Choroid plexus epithelial cell (primary cell): ENCODE results near the gene NAA25.
"Not testable (repeated sequence)": the region's sequence is repeated elsewhere in the genome, so short reads cannot be mapped to it uniquely, and the experiment has no call there.

ENCODE experiments used
- DNase-seq: peaks from one replicate; pipeline ENCODE4 v3.0.0-alpha.2; 2010; ENCODE audit warnings: low read depth
- H3K4me3 ChIP-seq: 2 replicates; pipeline ENCODE4 v1.5.1; 2011; ENCODE audit warnings: low read depth, mild to moderate bottlenecking, control low read depth, low read length, moderate library complexity
- CTCF ChIP-seq: conservative IDR thresholded peaks from 2 replicates; pipeline ENCODE4 v1.5.1; 2011; ENCODE audit warnings: low read depth, mild to moderate bottlenecking, control low read depth, inconsistent platforms, low read length, moderate library complexity

NAA25 gene

DNA sequence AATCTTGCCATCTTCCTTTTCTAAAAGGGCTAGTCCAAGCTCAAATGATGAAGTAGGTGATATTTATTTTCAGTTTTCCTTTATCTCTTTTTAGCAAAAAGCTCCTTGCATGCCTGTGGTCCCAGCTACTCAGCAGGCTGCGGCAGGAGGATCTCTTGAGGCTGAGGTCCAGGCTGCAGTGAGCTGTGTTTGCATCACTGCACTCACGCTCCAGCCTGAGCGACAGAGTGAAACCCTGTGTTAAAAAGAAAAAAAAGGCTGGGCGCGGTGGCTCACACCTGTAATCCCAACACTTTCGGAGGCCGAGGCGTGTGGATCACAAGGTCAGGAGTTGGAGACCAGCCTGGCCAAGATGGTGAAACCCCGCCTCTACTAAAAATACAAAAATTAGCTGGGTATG lies 100.6 kb downstream of the NAA25 start:
- no peak overlapping the region for H3K4me3 ChIP-seq
- DNase-seq: peak; percentile 33
- no peak for TF ChIP-seq CTCF

DNA sequence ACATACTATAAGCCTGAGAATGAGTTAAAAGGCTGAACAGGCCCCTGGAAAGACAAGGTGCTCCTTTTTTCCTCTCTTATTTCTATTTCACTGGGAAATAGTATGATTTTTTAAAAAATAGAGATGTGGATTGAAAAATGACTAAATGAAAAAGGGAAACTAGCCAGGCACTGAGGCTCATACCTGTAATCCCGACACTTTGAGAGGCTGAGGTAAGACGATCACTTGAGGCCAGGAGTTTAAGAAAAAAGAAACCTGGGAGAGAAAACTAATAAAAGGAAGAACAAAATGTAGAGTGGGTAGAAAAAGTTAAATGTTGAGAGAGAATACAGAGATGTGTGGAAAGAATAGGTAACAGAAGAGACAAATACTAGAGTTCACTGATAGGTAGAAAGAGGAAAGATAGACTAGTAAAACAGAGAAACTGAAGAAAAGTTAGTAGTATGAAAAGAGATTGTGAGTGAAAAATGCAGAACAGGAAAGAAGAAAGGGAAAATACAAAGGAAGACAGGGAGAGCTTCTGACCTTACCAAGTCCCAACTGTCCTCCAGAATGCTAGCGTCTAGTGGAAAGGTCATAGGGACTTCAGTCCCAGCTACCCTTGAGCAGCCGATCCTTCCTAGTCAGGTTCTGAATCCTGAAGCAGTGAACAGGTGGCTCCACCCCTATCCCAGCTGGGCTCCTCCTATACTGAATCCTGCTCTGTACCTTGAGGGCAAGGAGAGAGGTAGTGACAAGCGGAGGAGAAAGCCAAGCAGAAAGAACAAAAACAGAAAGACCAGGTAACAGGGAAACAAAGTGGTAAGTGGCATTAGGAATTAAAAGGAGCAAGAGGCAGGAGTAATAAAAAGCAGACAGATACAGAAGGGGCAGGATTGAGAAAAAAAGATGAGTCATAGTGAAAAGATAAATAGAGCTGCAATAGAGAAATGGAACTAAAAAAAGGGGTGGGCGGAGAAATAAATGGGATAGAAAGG lies 102.9 kb downstream of the NAA25 start:
- H3K4me3 ChIP-seq: no peak overlapping the region
- DNase-seq: peak; percentile 33
- TF ChIP-seq CTCF: no peak

GRCh38 chr12:112004041-112004440 lies 104.5 kb downstream of the NAA25 start:
- no peak overlapping the region for H3K4me3 ChIP-seq
- DNase-seq: no peak
- TF ChIP-seq CTCF: no peak

DNA sequence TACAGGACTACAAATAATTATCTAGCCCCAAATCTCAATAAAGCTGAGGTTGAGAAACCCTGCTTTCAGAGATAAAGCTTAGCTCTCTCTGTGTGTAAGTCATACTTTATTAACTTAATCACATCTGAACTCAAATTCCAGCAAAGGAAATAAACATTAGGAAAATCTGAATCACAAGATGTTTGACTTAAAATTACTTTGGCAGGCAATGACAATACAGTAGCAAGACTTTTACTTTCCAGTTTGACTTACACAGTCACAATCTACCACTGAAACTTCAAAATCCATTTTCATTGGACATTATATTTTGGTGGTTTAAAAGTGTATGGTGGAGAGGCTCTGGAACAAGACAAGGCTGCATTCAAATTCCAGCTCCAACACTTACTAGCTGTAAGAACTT lies 107.0 kb downstream of the NAA25 start:
- peak; percentile 14 for DNase-seq
- no peak for TF ChIP-seq CTCF
- H3K4me3 ChIP-seq: no peak overlapping the region

GRCh38 chr12:112000820-112001219 lies 107.8 kb downstream of the NAA25 start:
- no peak overlapping the region for H3K4me3 ChIP-seq
- no peak for TF ChIP-seq CTCF
- no peak for DNase-seq

DNA sequence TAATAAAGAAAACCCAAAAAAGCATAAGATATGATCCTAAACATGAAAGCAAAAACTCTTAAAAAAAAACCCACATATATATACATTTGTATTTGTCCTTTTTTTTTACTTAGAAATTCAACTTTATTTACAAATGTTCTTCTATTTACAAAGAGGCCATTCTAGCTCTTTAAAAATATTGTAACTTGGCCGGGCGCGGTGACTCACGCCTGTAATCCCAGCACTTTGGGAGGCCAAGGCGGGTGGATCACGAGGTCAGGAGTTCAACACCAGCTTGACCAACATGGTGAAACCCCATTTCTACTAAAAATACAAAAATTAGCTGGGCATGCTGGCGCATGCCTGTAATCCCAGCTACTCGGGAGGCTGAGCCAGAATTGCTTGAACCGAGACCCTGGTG lies 109.5 kb downstream of the NAA25 start:
- not testable (repeated sequence) for DNase-seq, H3K4me3 ChIP-seq

GRCh38 chr12:111998015-111998414 lies 110.6 kb downstream of the NAA25 start:
- TF ChIP-seq CTCF: no peak

More at GRCh38 chr12:111998015-111998414, 110.6 kb downstream of the NAA25 start:
- no peak for DNase-seq
- H3K4me3 ChIP-seq: no peak overlapping the region
